GM21381 (cell line): Measurements from ENCODE around the gene ASIC3.
"Not testable (repeated sequence)": the region's sequence is repeated elsewhere in the genome, so short reads cannot be mapped to it uniquely, and the experiment has no call there.

Experiments
- ATAC-seq: cut with Tn5 transposase; IDR thresholded peaks from one replicate; pipeline ENCODE4 v1.9.1; 2021; ENCODE audit warnings: mild to moderate bottlenecking, moderate library complexity; ENCODE audit not compliant: unreplicated experiment

ASIC3 gene

DNA sequence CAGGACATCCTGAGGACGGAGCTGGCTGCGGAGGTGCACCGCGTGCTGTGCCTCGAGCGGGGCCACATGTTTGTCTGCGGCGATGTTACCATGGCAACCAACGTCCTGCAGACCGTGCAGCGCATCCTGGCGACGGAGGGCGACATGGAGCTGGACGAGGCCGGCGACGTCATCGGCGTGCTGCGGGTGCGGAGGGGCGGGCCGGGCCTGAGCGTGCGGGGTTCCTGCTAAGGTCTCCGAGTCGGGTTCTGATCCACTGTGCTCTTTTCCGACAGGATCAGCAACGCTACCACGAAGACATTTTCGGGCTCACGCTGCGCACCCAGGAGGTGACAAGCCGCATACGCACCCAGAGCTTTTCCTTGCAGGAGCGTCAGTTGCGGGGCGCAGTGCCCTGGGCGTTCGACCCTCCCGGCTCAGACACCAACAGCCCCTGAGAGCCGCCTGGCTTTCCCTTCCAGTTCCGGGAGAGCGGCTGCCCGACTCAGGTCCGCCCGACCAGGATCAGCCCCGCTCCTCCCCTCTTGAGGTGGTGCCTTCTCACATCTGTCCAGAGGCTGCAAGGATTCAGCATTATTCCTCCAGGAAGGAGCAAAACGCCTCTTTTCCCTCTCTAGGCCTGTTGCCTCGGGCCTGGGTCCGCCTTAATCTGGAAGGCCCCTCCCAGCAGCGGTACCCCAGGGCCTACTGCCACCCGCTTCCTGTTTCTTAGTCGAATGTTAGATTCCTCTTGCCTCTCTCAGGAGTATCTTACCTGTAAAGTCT, 34.4 kb upstream of the ASIC3 start:
- ATAC-seq = no peak

DNA sequence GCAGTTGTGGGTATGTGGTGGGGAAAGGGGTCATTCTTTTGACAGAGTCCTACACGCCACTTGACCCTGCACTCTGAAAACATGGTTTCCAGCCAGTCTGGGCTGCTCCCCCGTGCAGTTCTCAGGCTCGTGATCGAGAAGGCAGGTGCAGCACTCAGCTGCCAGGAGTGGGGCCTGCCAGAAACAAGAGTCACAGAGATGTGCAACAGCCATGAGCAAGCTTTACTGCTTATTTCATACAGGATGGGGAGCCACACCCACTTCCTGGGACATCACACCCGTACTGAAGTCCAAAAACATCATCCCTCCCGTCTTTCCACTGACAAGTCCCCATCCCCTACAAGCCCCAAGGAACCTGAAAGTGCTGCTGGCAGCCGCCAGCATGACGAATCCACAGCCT, 33.4 kb upstream of the ASIC3 start:
- ATAC-seq = no peak

DNA sequence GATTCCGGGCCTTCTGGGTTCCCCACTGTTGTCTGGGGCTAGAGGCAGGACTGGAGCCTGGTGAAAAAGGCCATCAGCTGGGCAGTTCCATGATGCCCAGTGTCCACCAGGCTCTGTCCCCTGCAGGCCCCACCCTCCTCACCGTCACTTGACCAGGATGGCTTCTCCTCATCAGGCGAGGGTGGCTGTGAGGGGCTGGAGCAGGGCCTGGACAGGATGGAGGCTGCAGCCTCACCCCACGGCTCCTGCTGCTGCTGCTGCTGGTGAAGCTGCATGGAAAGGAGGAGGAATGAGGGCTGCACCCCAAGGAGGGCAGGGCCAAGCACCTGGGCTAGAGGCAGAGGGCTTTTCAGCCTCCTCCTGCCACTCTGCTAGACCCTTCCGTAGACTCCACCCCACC, 32.4 kb upstream of the ASIC3 start:
- no peak for ATAC-seq

DNA sequence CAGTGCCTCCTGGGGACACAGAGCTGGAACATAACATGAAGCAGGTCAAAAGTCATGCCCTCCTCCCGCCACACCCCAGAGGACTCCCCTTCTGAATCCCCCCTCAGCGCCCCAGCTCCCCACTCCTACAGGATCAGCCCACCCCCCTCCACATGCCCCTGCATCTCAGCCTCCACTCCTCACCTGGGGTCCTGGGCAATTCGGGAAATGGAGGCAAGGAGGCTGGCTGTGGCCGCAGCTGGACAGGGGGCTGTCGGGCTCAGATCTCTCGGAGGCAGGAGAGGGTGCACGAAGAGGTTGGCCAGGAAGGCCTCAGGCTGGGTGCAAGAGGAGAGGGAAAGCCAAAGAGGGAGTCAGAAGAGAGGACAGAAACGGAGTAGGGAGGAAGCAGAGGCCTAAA, 31.8 kb upstream of the ASIC3 start:
- ATAC-seq = no peak

- no peak for ATAC-seq
These were observed 31.4 kb upstream of the ASIC3 start for GRCh38 chr7:151016942-151017341.

DNA sequence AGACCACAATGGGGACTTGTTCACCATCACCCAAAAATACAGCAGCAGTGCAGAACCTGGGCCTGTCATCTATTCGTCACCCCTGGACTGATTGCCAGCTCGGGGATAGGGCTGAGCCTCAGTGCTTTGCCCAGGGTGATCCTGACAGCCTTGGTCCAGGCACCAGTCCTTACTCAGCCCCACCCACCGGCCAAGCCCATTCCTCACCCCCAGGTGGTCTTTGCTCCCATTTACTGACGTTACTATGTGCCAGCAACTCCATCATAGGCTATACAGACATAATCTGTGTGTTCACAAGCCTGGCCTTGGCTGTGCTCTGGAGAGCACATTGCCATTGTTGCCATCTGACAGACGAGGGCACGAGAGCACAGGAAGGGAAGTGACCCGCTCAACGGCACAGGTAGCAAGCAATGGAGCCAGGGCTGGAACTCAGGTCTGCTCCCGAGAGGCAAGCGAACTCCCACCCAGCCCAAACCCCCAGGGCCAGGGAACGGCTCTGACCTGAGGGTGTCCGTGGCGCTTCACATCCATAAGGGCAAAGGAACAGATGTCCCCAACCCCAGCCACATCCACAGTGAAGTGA, 30.9 kb upstream of the ASIC3 start:
- no peak for ATAC-seq

DNA sequence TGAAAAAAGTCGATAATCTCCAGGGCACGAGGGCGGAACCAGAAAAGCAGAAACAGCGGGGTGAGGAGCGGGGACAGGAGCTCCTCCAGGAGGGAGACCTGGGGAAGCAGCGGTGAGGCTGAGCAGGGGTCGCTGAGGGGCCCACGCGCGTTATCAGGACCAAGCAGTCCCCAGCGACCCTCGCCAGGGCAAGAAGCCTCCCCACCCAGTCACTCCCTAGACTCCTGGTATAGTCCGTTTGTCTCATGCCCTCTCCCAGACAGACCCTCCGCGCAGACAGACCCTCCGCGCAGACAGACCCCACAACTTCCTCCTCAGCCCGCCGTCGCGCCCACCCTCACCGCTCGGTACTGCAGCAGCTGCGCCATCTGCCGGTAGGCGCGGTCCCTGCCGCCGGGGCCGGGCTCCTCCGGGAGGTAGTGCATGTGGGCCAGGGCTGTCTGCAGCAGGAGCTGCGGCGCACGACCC, 30.3 kb upstream of the ASIC3 start:
- no peak for ATAC-seq

DNA sequence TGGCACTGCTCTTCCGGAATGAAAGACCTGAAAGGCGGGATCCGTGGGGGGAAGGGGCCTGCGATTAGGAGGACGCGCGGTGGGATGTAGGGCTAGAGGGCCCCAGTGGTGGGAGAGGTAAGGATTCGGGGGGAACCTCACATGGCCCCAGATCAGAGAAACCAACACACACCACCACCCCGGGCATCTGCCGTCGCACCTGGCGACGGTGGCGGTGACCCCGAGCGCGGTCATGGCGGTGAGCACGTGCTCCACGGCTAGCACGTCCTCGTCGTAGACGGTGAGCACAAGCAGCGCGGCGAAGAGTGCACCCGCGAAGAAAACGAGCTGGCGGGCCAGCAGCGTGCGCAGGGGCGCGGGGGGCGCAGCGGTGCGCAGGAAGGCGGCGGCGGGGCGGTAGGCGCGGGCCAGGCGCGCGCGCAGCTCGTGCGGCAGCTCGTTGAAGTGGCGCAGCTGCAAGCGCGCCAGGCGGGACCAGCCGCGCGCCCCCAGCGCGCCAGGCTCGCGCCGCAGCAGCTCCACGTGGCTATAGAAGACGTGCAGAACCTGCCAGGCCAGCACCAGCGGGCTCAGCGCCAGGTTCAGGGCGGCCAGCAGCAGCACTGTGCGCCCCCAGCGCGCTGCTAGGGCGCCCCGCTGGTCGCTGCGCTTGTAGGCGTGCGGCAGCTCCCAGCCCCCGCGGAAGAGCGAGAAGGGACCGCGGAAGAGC, 29.8 kb upstream of the ASIC3 start:
- ATAC-seq = no peak

GRCh38 chr7:151019130-151019447, 29.2 kb upstream of the ASIC3 start:
- no peak for ATAC-seq

GRCh38 chr7:151020231-151020630, 28.1 kb upstream of the ASIC3 start:
- no peak for ATAC-seq

- no peak for ATAC-seq
These were observed 25.1 kb upstream of the ASIC3 start for GRCh38 chr7:151023232-151023631.

DNA sequence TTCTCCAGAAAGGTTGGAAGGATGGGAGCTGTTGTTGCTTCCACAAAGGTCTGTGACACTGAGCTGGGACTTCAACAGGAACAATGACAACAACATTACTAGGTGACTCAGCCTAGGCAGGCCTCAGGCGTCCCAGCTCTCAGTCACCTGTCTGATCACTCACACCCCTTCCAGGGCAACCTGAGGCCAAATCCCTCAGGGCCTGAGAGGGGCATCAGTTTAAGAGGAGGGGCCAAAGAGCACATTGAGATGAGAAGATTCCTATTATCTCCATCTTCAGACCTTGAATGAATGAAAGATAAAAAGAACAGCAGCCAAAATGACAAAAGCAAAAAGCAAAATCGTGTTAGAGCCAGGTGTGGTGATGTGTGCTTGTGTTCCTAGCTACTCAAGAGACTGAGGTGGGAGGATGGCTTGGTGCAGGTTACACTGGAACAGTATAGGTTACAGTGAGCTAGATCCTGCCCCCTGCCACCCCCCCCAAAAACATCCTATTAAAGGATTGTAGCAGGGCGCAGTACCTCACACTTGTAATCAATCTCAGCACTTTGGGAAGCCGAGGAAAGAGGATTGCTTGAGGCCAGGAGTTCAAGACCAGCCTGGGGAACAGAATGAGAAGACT, 23.8 kb upstream of the ASIC3 start, which contains the start of gene ATG9B:
Gene ATG9B (minus strand): TSS at position 60 of the 622 bp plus-strand sequence. CDS start 71 bp downstream, outside the sequence.
- no peak for ATAC-seq

DNA sequence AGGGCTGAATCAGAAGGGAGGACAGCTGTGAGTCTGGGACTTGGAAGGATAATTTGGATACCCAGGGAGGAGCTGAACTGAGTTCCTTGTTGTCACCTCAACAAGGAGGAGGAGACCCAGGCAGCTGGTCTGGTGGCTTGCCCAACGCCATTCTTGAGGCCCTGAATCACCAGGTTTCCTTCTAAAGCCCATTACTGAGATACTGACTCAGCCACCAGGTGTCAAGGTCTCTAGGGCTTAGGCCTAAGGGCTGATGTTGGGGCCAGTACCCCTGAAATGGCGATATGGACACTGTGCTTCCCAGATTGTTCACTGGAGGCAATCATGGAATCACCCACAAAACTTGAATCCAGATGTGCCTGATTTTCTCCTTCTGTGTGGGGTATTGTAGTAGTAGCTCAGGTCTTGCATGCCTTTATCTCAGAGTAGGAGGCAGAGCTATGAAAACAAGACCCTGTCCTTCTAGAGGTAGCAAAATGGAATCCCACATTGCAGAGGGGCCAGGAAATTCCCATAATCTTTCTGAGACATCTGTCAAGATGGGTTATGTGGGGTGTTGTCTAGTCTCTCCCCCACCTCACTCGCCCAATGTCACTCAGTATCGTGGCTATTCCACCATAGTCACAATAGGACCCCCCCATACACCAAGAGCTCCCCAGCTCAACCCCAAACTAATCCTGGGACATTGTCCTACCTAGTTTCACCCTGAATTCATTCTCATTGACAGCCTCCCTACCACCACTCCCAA, 22.2 kb upstream of the ASIC3 start:
- no peak for ATAC-seq

DNA sequence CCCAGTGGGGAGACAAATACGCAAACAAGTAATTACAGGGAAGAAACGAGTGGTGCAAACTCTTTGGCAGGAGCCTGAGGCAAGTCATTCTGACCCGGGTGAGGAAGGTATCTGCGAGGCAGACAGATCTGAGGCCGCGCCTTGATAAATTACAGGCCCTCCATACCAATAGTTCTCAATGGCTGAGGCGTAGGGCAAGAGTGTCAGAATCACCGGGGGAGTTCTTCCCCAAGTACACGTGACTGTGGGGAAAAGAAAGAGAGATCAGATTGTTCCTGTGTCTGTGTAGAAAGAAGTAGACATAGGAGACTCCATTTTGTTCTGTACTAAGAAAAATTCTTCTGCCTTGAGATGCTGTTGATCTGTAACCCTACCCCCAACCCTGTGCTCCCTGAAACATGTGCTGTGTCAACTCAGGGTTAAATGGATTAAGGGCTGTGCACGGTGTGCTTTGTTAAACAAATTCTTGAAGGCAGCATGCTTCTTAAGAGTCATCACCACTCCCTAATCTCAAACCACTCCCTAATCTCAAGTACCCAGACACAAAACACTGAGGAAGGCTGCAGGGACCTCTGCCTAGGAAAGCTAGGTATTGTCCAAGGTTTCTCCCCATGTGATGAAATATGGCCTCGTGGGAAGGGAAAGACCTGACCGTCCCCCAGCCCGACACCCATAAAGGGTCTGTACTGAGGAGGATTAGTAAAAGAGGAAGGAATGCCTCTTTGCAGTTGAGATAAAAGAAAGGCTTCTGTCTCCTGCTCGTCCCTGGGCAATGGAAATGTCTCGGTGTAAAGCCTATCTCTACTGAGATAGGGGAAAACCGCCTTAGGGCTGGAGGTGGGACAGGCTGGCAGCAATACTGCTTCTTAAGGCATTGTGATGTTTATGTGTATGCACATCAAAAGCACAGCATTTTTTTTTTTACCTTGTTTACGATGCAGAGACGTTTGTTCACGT, 21.3 kb upstream of the ASIC3 start:
- not testable (repeated sequence) for ATAC-seq

GRCh38 chr7:151027728-151028130, 20.6 kb upstream of the ASIC3 start:
- ATAC-seq = not testable (repeated sequence)

GRCh38 chr7:151028131-151028947, 20.0 kb upstream of the ASIC3 start, which contains the start of gene ABCB8:
TSS of gene ABCB8 (plus strand) at chr7:151028450. CDS start at chr7:151028516, 66 bp downstream.
- ATAC-seq = peak; percentile 91

GRCh38 chr7:151028948-151029501, 19.3 kb upstream of the ASIC3 start:
- no peak for ATAC-seq

DNA sequence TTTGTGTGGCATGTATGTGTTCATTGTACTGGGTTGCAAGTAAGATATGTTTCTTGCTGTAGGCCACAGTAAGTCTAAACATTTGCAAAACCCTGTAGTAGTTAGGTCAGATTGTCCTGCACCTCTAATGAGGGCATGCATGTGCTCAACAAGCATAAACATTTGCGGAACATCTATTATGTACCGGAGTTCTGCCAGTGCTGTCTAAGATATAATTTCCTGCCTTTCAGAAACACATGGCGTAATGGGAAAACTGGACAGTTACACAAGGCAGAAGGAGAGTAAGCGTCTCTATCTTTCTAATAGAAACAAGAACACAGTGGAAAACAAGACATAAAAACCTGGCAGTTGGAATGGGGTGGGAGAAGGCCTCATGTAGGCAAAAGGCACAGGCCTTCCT, 17.3 kb upstream of the ASIC3 start:
- ATAC-seq = no peak
